SU-DHL-6 (cell line): ENCODE results near the gene UCMA.

Source experiments
- CTCF ChIP-seq: fragments of 200-600 bp; sonication (generic); IDR thresholded peaks from one replicate; pipeline ENCODE4 v1.5.1; 2017; ENCODE audit warnings: antibody characterized with exemption, mild to moderate bottlenecking, low read length, moderate library complexity; ENCODE audit not compliant: insufficient read depth, poor library complexity, severe bottlenecking
- EZH2phosphoT487 ChIP-seq: fragments of 200-600 bp; sonication (generic), shearing (Covaris generic); conservative IDR thresholded peaks from 2 replicates; pipeline ENCODE4 v1.6.1; 2018; ENCODE audit warnings: mild to moderate bottlenecking, antibody characterized with exemption, low read length, moderate library complexity, mixed read lengths

- TF ChIP-seq CTCF, result no peak
- no peak for TF ChIP-seq EZH2phosphoT487
Measured at GRCh38 chr10:13231808-13232207, 2.4 kb downstream of the UCMA start.
